KMS-11 (cell line): ENCODE data around the gene CDK1.
"Not testable (repeated sequence)": the region's sequence is repeated elsewhere in the genome, so short reads cannot be mapped to it uniquely, and the experiment has no call there.

Experiments used
- H2AFZ ChIP-seq: fragments of 200-600 bp; sonication (generic); 2 replicates; pipeline ENCODE4 v1.6.1; 2016; ENCODE audit warnings: antibody characterized with exemption, mixed run types, low read depth
- H3K27ac ChIP-seq: fragments of 200-600 bp; sonication (generic); 2 replicates; pipeline ENCODE4 v1.6.1; 2016; ENCODE audit warnings: mild to moderate bottlenecking, mixed run types
- H3K27me3 ChIP-seq: fragments of 200-600 bp; sonication (generic); 2 replicates; pipeline ENCODE4 v1.6.1; 2017; ENCODE audit warnings: mild to moderate bottlenecking, low read depth, mixed run types, moderate library complexity; ENCODE audit not compliant: insufficient read depth
- H3K36me3 ChIP-seq: fragments of 200-600 bp; sonication (generic); 2 replicates; pipeline ENCODE4 v1.6.1; 2017; ENCODE audit warnings: mild to moderate bottlenecking, mixed run types; ENCODE audit not compliant: insufficient read depth
- H3K4me1 ChIP-seq: fragments of 200-600 bp; sonication (generic); 2 replicates; pipeline ENCODE4 v1.6.1; 2016; ENCODE audit warnings: mild to moderate bottlenecking, low read depth, mixed run types; ENCODE audit not compliant: poor library complexity, severe bottlenecking
- H3K4me2 ChIP-seq: fragments of 200-600 bp; sonication (generic); 2 replicates; pipeline ENCODE4 v1.7.0; 2016; ENCODE audit warnings: mild to moderate bottlenecking, mixed run types
- H3K4me3 ChIP-seq: fragments of 200-600 bp; sonication (generic); IDR thresholded peaks from 2 replicates; pipeline ENCODE4 v1.6.1; 2017; ENCODE audit warnings: low read depth, low read length, mixed read lengths; ENCODE audit not compliant: insufficient read depth
- H3K79me2 ChIP-seq: fragments of 200-600 bp; sonication (generic); 2 replicates; pipeline ENCODE4 v1.6.1; 2016; ENCODE audit warnings: low read depth, mixed run types; ENCODE audit not compliant: insufficient read depth
- H3K9ac ChIP-seq: fragments of 200-600 bp; sonication (generic); 2 replicates; pipeline ENCODE4 v1.6.1; 2016; ENCODE audit warnings: mild to moderate bottlenecking, mixed run types
- H4K20me1 ChIP-seq: fragments of 200-600 bp; sonication (generic); 2 replicates; pipeline ENCODE4 v1.6.1; 2016; ENCODE audit warnings: mild to moderate bottlenecking, mixed run types; ENCODE audit not compliant: insufficient read depth
- CTCF ChIP-seq: fragments of 200-600 bp; sonication (generic); conservative IDR thresholded peaks from 2 replicates; pipeline ENCODE4 v1.6.1; 2017; ENCODE audit warnings: low read depth, mild to moderate bottlenecking, antibody characterized with exemption, low read length, moderate library complexity, mixed read lengths

CDK1 gene

GRCh38 chr10:60828489-60828852, 50.2 kb downstream of the CDK1 start:
- no peaks in the 10 kb centered on the region for H4K20me1 ChIP-seq
- no peaks in the 10 kb centered on the region for H3K36me3 ChIP-seq
- H3K27ac ChIP-seq, result no peak overlapping the region
- no peaks in the 10 kb centered on the region for H3K27me3 ChIP-seq
- H3K9ac ChIP-seq, result no peak overlapping the region
- no peak for TF ChIP-seq CTCF
- H3K4me2 ChIP-seq, result no peak overlapping the region
- H3K4me3 ChIP-seq, result no peak overlapping the region
- no peak overlapping the region for H2AFZ ChIP-seq
- no peaks in the 10 kb centered on the region for H3K4me1 ChIP-seq
- H3K79me2 ChIP-seq, result no peaks in the 10 kb centered on the region

- H3K4me3 ChIP-seq, H3K4me1 ChIP-seq, H3K79me2 ChIP-seq, H3K9ac ChIP-seq, H3K27me3 ChIP-seq, H4K20me1 ChIP-seq, H3K4me2 ChIP-seq, H3K27ac ChIP-seq, H3K36me3 ChIP-seq, H2AFZ ChIP-seq: not testable (repeated sequence)
Observed at GRCh38 chr10:60832136-60832535, 53.9 kb downstream of the CDK1 start.

GRCh38 chr10:60834401-60834800, 56.1 kb downstream of the CDK1 start:
- Histone ChIP-seq H3K27me3 (no peaks in the 10 kb centered on the region), H4K20me1 (no peaks in the 10 kb centered on the region), H3K9ac (no peak overlapping the region), H2AFZ (no peak overlapping the region), H3K4me1 (no peaks in the 10 kb centered on the region), H3K4me2 (no peak overlapping the region), H3K79me2 (no peaks in the 10 kb centered on the region), H3K36me3 (no peaks in the 10 kb centered on the region), H3K27ac (no peak overlapping the region), H3K4me3 (no peak overlapping the region)
- TF ChIP-seq CTCF, result no peak

- Histone ChIP-seq H3K9ac (no peak overlapping the region), H4K20me1 (no peaks in the 10 kb centered on the region), H3K27ac (no peak overlapping the region), H3K79me2 (no peaks in the 10 kb centered on the region), H3K4me2 (no peak overlapping the region), H3K4me1 (no peaks in the 10 kb centered on the region), H3K4me3 (no peak overlapping the region), H2AFZ (no peak overlapping the region), H3K27me3 (no peaks in the 10 kb centered on the region), H3K36me3 (no peaks in the 10 kb centered on the region; the same call in 1 of the 2 replicates)
- no peak for TF ChIP-seq CTCF
Observed at GRCh38 chr10:60835049-60835448, 56.8 kb downstream of the CDK1 start.

GRCh38 chr10:60841227-60841626, 62.9 kb downstream of the CDK1 start:
- H2AFZ ChIP-seq, H3K36me3 ChIP-seq, H3K79me2 ChIP-seq, H3K9ac ChIP-seq, H3K27me3 ChIP-seq, H3K4me1 ChIP-seq, H3K4me2 ChIP-seq, H3K4me3 ChIP-seq, H3K27ac ChIP-seq, H4K20me1 ChIP-seq: not testable (repeated sequence)

- Histone ChIP-seq H3K27me3 (no peaks in the 10 kb centered on the region), H2AFZ (no peak overlapping the region), H3K4me1 (no peaks in the 10 kb centered on the region), H3K4me3 (no peak overlapping the region), H3K79me2 (no peaks in the 10 kb centered on the region), H3K27ac (no peak overlapping the region), H3K4me2 (no peak overlapping the region), H3K36me3 (no peaks in the 10 kb centered on the region; the same call in 1 of the 2 replicates), H4K20me1 (no peaks in the 10 kb centered on the region), H3K9ac (no peak overlapping the region)
- no peak for TF ChIP-seq CTCF
Observed at GRCh38 chr10:60842694-60843093, 64.4 kb downstream of the CDK1 start.
